Suprapubic skin (tissue), 4 donors: ENCODE data around the gene CHST15. TPM values are rescaled to one million over a fixed set of nuclear protein-coding genes. Genes with fewer than 3 reads are reported as not detected.

Experiments used
- DNase-seq, 2 donors: peaks; one replicate each; pipeline ENCODE4 v3.0.0-alpha.2; 2019; ENCODE audit warnings: low spot score in 2 of 2
- H3K27ac ChIP-seq: fragments of 200-600 bp; sonication (generic); one replicate; pipeline ENCODE4 v1.5.1; 2019
- H3K27me3 ChIP-seq: fragments of 200-600 bp; sonication (generic); one replicate; pipeline ENCODE4 v1.5.1; 2019
- H3K36me3 ChIP-seq: fragments of 200-600 bp; sonication (generic); one replicate; pipeline ENCODE4 v1.5.1; 2019
- H3K4me1 ChIP-seq: fragments of 200-600 bp; sonication (generic); one replicate; pipeline ENCODE4 v1.5.1; 2019
- H3K4me3 ChIP-seq: fragments of 200-600 bp; sonication (generic); one replicate; pipeline ENCODE4 v1.5.1; 2019; ENCODE audit warnings: mild to moderate bottlenecking
- H3K9me3 ChIP-seq: fragments of 200-600 bp; sonication (generic); one replicate; pipeline ENCODE4 v1.5.1; 2019
- CTCF ChIP-seq, 2 donors: fragments of 200-600 bp in 1 of 2; fragments of 450-650 bp in 1 of 2; sonication (generic) in 1 of 2; IDR thresholded peaks; one replicate each; pipeline ENCODE4 v1.5.1; 2016 to 2019; ENCODE audit warnings: antibody characterized with exemption in 2 of 2, mild to moderate bottlenecking in 1 of 2, moderate library complexity in 1 of 2
- EP300 ChIP-seq: sonication (generic); formaldehyde crosslinking; IDR thresholded peaks from one replicate; pipeline ENCODE4 v1.6.1; 2017; ENCODE audit warnings: antibody characterized with exemption
- POLR2A ChIP-seq, 2 donors: fragments of 450-650 bp; IDR thresholded peaks; one replicate each; pipeline ENCODE4 v1.6.1; 2017; ENCODE audit warnings: antibody characterized with exemption in 2 of 2, mild to moderate bottlenecking in 2 of 2, moderate library complexity in 2 of 2
- POLR2AphosphoS5 ChIP-seq, 3 donors: sonication (generic); formaldehyde crosslinking; IDR thresholded peaks; one replicate each; pipeline ENCODE4 v1.6.1; 2017; ENCODE audit warnings: antibody characterized with exemption in 3 of 3
- WGBS: methylation state at CpG from one replicate; pipeline ENCODE4 v1.1.5; 2018; 5-methylcytosine and 5-hydroxymethylcytosine counted together
- total RNA-seq, 4 donors: library from RNA; depleted of rRNA; stranded (reverse); fragments of >200 nt; gene quantifications; one replicate each; pipeline ENCODE4 v1.1.0, GENCODE V29; 2016

CHST15 gene
- total RNA-seq, 4 donors from 2014 or later = 20.6 to 59.1 (median 22.8) TPM

DNA sequence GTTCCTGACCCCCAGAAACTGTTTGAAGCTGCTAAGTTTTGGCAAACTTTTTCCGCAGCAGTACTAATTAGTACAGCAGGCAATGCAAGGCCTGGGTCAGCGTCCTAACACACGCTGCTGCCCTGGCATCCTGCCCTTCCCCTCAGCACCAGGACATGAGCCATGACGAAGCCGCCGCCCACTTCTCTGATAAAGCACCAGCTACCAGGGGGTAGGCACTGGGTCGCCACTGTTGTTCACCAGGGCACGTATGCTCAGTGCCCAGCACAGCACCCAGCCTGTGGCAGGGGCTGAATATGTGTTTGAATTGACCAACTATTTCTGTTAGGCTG, 59.5 kb downstream of the CHST15 start:
- peaks cover 14% of the 10 kb centered on the region for H3K36me3 ChIP-seq
- H3K27me3 ChIP-seq = no peaks in the 10 kb centered on the region
- H3K4me1 ChIP-seq = peaks cover 6% of the 10 kb centered on the region
- H3K27ac ChIP-seq = no peak overlapping the region
- H3K4me3 ChIP-seq = no peak overlapping the region
- H3K9me3 ChIP-seq = no peaks in the 10 kb centered on the region
- WGBS = 71% methylated on average over 8 of the region's 8 CpGs
- no peak for DNase-seq
- TF ChIP-seq POLR2AphosphoS5 (IDR thresholded peaks at IDR 0.05) (no peak), EP300 (no peak)

- 76% methylated on average over 14 of the region's 15 CpGs for WGBS
- TF ChIP-seq POLR2A (IDR thresholded peaks at IDR 0.05) = no peak
- TF ChIP-seq EP300 = no peak
- no peak for TF ChIP-seq POLR2AphosphoS5 (IDR thresholded peaks at IDR 0.05)
- TF ChIP-seq CTCF (IDR thresholded peaks at IDR 0.05) = no peak
- peaks cover 6% of the 10 kb centered on the region for H3K4me1 ChIP-seq
- H3K4me3 ChIP-seq = no peak overlapping the region
- no peaks in the 10 kb centered on the region for H3K27me3 ChIP-seq
- no peak overlapping the region for H3K27ac ChIP-seq
- H3K36me3 ChIP-seq = peaks cover 14% of the 10 kb centered on the region
- no peak for DNase-seq
- no peaks in the 10 kb centered on the region for H3K9me3 ChIP-seq
These were observed 60.2 kb downstream of the CHST15 start for GRCh38 chr10:124032971-124033886.

DNA sequence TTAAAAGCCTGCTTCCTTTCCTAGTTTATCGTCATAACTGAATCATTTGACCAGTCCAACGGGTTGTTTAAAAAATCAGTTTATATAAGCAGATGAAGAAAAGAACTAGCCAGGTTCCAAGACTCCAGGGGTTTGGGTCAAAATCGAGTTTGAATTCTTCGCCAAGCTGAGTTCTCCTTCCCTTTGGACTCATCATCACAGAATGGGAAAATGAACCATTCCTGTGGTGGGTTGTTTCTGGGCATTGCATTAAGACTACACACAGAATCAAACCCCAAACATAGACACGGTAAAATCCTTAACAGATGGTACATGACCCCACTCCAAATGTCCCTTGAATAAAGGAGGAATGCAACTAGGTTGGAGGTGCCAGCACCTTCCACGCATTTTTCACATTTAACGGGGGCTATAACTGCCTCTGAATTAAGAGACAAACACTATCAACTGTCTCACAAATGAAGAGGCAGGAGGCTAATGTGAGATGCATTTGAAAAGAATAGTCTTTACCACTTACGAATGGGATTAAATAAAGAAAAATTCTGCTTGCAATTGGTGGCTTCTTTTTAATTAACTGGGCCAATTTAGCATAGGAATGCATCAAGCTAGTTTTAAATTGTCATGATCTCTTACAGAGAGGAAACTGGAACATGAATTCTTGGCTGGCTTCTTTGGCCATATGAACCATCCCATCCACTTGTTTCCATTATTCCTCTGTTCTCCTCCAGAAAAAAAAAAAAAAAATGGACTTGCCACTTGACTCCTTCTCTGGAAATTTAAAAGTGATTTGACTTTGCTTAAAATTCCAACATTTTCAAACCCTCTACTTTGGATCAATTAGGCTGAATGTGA, 61.1 kb downstream of the CHST15 start:
- 81% methylated on average over 8 of the region's 8 CpGs for WGBS

DNA sequence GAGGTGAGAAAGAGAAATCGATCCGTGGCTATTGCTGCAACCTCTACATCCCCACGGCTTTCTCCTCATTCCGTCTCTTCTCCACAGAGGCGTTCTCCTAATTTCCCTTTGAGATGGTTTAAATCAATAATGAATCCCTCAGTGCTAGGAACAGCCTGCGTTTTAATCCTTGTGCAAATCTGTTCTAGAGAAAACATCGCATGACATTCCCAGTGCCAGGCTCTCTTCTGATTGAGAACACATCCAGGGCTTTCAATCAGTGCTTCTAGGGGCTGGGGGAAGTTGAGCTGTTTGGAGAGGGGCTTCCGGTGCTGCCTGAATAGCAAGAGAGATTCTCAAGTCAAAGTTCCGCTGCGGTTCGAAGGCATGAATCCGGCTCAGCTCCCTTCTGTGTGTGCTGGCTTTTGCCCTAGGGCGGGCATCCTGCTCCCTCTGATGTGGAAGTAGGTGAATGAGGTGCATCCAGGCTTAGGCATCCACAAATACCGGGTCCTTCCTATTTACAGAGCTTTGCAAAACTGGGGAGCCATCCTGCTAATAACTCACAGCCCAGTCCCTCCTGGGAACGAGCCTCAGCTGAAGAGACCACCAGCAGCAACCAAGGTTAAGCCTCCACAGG, 62.8 kb downstream of the CHST15 start:
- no peak for TF ChIP-seq CTCF (IDR thresholded peaks at IDR 0.05)
- no peak for TF ChIP-seq EP300
- TF ChIP-seq POLR2AphosphoS5 (IDR thresholded peaks at IDR 0.05) = no peak
- TF ChIP-seq POLR2A (IDR thresholded peaks at IDR 0.05) = no peak
- no peak for DNase-seq
- H3K9me3 ChIP-seq = no peaks in the 10 kb centered on the region
- no peak overlapping the region for H3K4me3 ChIP-seq
- no peaks in the 10 kb centered on the region for H3K27me3 ChIP-seq
- no peak overlapping the region for H3K27ac ChIP-seq
- H3K36me3 ChIP-seq = peaks cover 8% of the 10 kb centered on the region
- no peaks in the 10 kb centered on the region for H3K4me1 ChIP-seq
- WGBS = 84% methylated on average over 14 of the region's 15 CpGs

More for the DNA sequence above, 61.1 kb downstream of the CHST15 start:
- Histone ChIP-seq H3K27ac (no peak overlapping the region), H3K27me3 (no peaks in the 10 kb centered on the region), H3K4me1 (peaks cover 6% of the 10 kb centered on the region), H3K4me3 (no peak overlapping the region), H3K9me3 (no peaks in the 10 kb centered on the region), H3K36me3 (peaks cover 14% of the 10 kb centered on the region)
- TF ChIP-seq EP300 = no peak
- TF ChIP-seq POLR2AphosphoS5 (IDR thresholded peaks at IDR 0.05) = no peak
- TF ChIP-seq CTCF (IDR thresholded peaks at IDR 0.05) = no peak
- no peak for TF ChIP-seq POLR2A (IDR thresholded peaks at IDR 0.05)
- no peak for DNase-seq

DNA sequence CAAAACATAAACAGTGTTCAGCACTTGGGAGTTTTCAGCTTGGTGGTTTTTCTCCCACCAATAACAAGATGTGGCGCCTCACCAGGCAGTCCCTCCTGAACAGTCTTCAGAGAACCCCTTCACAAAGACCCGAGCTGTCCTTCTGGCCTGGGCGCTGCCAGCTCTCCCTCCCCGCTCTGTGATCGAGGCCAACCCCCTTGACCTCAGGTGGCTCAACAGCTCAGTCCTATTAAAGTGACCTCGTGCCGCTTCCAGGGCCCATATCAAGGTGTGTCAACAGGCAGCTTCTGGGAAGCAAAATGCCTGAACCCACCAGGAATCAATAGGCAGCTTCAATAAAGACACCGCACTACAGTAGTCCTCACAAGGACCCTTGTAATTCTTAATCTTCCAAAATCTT, 63.3 kb downstream of the CHST15 start:
- Histone ChIP-seq H3K4me1 (no peaks in the 10 kb centered on the region), H3K27ac (no peak overlapping the region), H3K27me3 (no peaks in the 10 kb centered on the region), H3K9me3 (no peaks in the 10 kb centered on the region), H3K36me3 (peaks cover 8% of the 10 kb centered on the region), H3K4me3 (no peak overlapping the region)
- WGBS = 94% methylated on average over 8 of the region's 8 CpGs
- TF ChIP-seq POLR2A (IDR thresholded peaks at IDR 0.05) = no peak
- no peak for TF ChIP-seq EP300
- no peak for TF ChIP-seq POLR2AphosphoS5 (IDR thresholded peaks at IDR 0.05)
- no peak for TF ChIP-seq CTCF (IDR thresholded peaks at IDR 0.05)
- no peak for DNase-seq
